Endothelial cell of umbilical vein (primary cell): ENCODE measurements around the gene LARGE1.

ENCODE experiments used
- FOS ChIP-seq: IDR thresholded peaks from 2 replicates; pipeline ENCODE4 v1.6.1; 2011; ENCODE audit warnings: mild to moderate bottlenecking, low read length, moderate library complexity, borderline replicate concordance; ENCODE audit not compliant: insufficient read depth
- POLR2A ChIP-seq: IDR thresholded peaks from 2 replicates; pipeline ENCODE4 v1.6.1; 2012; ENCODE audit warnings: low read depth, mild to moderate bottlenecking, control low read depth, low read length
- TF ChIP-seq, protein P1 (sequence below), 2 donors: IDR thresholded peaks; 1 replicate in 1 of 2; 2 replicates in 1 of 2; pipeline ENCODE4 v1.5.1; 2011; ENCODE audit warnings: low read length in 2 of 2, mild to moderate bottlenecking in 2 of 2, moderate library complexity in 2 of 2, control low read depth in 1 of 2, inconsistent platforms in 1 of 2, low read depth in 1 of 2; ENCODE audit not compliant: insufficient read depth in 1 of 2; ENCODE audit errors: extremely low read depth in 1 of 2
- TF ChIP-seq, protein P2 (sequence below): IDR thresholded peaks from 2 replicates; pipeline ENCODE4 v1.6.1; 2011; ENCODE audit not compliant: insufficient read depth, insufficient read length

- TF ChIP-seq, protein P1, sequence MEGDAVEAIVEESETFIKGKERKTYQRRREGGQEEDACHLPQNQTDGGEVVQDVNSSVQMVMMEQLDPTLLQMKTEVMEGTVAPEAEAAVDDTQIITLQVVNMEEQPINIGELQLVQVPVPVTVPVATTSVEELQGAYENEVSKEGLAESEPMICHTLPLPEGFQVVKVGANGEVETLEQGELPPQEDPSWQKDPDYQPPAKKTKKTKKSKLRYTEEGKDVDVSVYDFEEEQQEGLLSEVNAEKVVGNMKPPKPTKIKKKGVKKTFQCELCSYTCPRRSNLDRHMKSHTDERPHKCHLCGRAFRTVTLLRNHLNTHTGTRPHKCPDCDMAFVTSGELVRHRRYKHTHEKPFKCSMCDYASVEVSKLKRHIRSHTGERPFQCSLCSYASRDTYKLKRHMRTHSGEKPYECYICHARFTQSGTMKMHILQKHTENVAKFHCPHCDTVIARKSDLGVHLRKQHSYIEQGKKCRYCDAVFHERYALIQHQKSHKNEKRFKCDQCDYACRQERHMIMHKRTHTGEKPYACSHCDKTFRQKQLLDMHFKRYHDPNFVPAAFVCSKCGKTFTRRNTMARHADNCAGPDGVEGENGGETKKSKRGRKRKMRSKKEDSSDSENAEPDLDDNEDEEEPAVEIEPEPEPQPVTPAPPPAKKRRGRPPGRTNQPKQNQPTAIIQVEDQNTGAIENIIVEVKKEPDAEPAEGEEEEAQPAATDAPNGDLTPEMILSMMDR (IDR thresholded peaks at IDR 0.05; ENCODE audit: extremely low read depth in 1 of 2, insufficient read depth in 1 of 2, low read depth in 1 of 2, low read length in 2 of 2): no peak
- TF ChIP-seq POLR2A: no peak
- TF ChIP-seq, protein P2, sequence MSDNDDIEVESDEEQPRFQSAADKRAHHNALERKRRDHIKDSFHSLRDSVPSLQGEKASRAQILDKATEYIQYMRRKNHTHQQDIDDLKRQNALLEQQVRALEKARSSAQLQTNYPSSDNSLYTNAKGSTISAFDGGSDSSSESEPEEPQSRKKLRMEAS: no peak
- TF ChIP-seq FOS: no peak
Observed at GRCh38 chr22:33728847-33729246, 191.4 kb downstream of the LARGE1 start.
